LNCaP clone FGC (cell line): Measurements from ENCODE around the gene MBTPS1.

Experiments
- DNase-seq: peaks from one replicate; pipeline ENCODE4 v3.0.0-alpha.2; 2011; ENCODE audit warnings: low read depth
- H3K4me3 ChIP-seq: 2 replicates; pipeline ENCODE4 v1.5.1; 2011; ENCODE audit warnings: mild to moderate bottlenecking, low read depth, low read length, control low read depth
- CTCF ChIP-seq: IDR thresholded peaks from 2 replicates; pipeline ENCODE4 v1.5.1; 2012; ENCODE audit warnings: mild to moderate bottlenecking; ENCODE audit not compliant: control insufficient read depth, insufficient read depth; ENCODE audit errors: extremely low read depth

Gene MBTPS1

DNA sequence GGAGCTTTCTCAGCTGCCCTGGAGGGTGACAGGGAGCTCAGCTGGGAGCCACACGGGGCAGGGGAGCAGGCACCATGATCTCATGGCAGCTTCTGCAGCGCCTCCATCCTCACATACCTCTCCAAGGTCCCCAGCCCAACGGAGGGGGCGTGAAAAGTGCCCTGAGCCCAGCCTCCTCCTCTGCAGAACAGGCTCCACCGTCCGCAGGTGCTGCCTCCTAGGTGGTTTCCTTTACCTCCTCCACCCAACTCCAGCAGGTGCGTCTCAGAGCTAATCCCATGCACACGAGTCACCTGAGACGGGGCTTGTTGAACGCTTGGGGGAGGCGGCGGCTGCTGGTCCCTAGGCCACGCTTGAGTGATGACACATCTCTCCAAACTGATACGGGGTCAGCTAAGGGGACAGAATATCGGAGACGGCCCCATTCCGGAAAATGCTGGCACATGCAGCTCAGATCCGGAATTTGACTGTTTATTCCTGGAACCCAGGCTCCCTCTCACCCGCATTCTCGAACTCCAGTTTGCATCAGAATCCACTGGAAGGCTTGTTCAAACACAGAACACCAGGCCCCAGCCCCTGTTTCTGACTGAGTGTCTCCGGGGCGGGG, 73.8 kb downstream of the MBTPS1 start:
- no peak overlapping the region for H3K4me3 ChIP-seq
- no peak for TF ChIP-seq CTCF
- DNase-seq: no peak

- no peak within 1 kb of the TSS for H3K4me3 ChIP-seq
- no peak for DNase-seq
- no peak for TF ChIP-seq CTCF
Observed at GRCh38 chr16:84042308-84042878, 74.3 kb downstream of the MBTPS1 start, which contains the start of gene SLC38A8. TSS of gene SLC38A8 (minus strand) at chr16:84042795. CDS start at chr16:84042157, 638 bp downstream.

GRCh38 chr16:84041881-84042280, 74.9 kb downstream of the MBTPS1 start:
- DNase-seq: no peak
- TF ChIP-seq CTCF: no peak
- H3K4me3 ChIP-seq: no peak overlapping the region

GRCh38 chr16:84040823-84041820, 75.6 kb downstream of the MBTPS1 start:
- no peak for DNase-seq
- no peak overlapping the region for H3K4me3 ChIP-seq
- no peak for TF ChIP-seq CTCF

- no peak for TF ChIP-seq CTCF
- no peak overlapping the region for H3K4me3 ChIP-seq
- no peak for DNase-seq
Observed at GRCh38 chr16:84040226-84040822, 76.4 kb downstream of the MBTPS1 start.

- no peak for DNase-seq
- no peak for TF ChIP-seq CTCF
Observed at GRCh38 chr16:84039696-84040095, 77.0 kb downstream of the MBTPS1 start.

More at GRCh38 chr16:84039696-84040095, 77.0 kb downstream of the MBTPS1 start:
- no peak overlapping the region for H3K4me3 ChIP-seq
